ENCODE data around the gene TRRAP.

Gene TRRAP

GRCh38 chr7:98921608-98922372 is 43.5 kb downstream of the TRRAP start:
- POLR2A ChIA-PET = interaction anchor here (1.0 kb wide), 1 partner anchor 10 kb away, joined by 3 read pairs; no protein-coding TSS in a partner anchor
- Histone ChIP-seq H3K9me3 (ENCODE audit: control extremely low read depth in 1 of 5, control insufficient read depth in 4 of 5, insufficient read depth in 2 of 5, low read depth in 1 of 5, low read length in 4 of 5) (no peaks in the 10 kb centered on the region), H3K36me3 (ENCODE audit: control insufficient read depth in 4 of 4, insufficient read depth in 4 of 4, low read length in 3 of 4) (peaks cover 35 to 93% (median 72%) of the 10 kb centered on the region in 4 experiments), H3K27ac (ENCODE audit: insufficient read depth in 1 of 2, low read depth in 1 of 2, low read length in 2 of 2, poor library complexity in 1 of 2, severe bottlenecking in 2 of 2) (no peak overlapping the region), H3K27me3 (replicated peaks in 2 of 5; ENCODE audit: control insufficient read depth in 4 of 5, insufficient read depth in 5 of 5, low read length in 4 of 5) (no peaks in the 10 kb centered on the region), H3K4me3 (ENCODE audit: control insufficient read depth in 1 of 7, extremely low read depth in 1 of 7, insufficient read depth in 4 of 7, low read depth in 2 of 7, low read length in 6 of 7) (no peak overlapping the region), H3K4me1 (ENCODE audit: control extremely low read depth in 1 of 4, control insufficient read depth in 4 of 4, insufficient read depth in 4 of 4, low read length in 3 of 4) (no peaks in the 10 kb centered on the region)
- WGBS (ENCODE audit: insufficient coverage) = 98% methylated on average over 23 of the region's 25 CpGs
- no peak for DNase-seq
- CTCF ChIA-PET = no interaction called here

- WGBS (ENCODE audit: insufficient coverage) = 94% methylated on average over 6 of the region's 12 CpGs
- peaks cover 33 to 94% (median 70%) of the 10 kb centered on the region in 4 experiments for H3K36me3 ChIP-seq (ENCODE audit: control insufficient read depth in 4 of 4, insufficient read depth in 4 of 4, low read length in 3 of 4)
- H3K27me3 ChIP-seq (replicated peaks in 2 of 5; ENCODE audit: control insufficient read depth in 4 of 5, insufficient read depth in 5 of 5, low read length in 4 of 5) = no peaks in the 10 kb centered on the region
- H3K27ac ChIP-seq (ENCODE audit: insufficient read depth in 1 of 2, low read depth in 1 of 2, low read length in 2 of 2, poor library complexity in 1 of 2, severe bottlenecking in 2 of 2) = no peak overlapping the region
- CTCF ChIA-PET = no interaction called here
- POLR2A ChIA-PET = interaction anchor here (0.6 to 1.0 kb wide), 2 partner anchors 10 to 14 kb away, joined by 3 read pairs; no protein-coding TSS in a partner anchor
- H3K4me3 ChIP-seq (ENCODE audit: control insufficient read depth in 1 of 7, extremely low read depth in 1 of 7, insufficient read depth in 4 of 7, low read depth in 2 of 7, low read length in 6 of 7) = no peak overlapping the region
- no peaks in the 10 kb centered on the region for H3K9me3 ChIP-seq (ENCODE audit: control extremely low read depth in 1 of 5, control insufficient read depth in 4 of 5, insufficient read depth in 2 of 5, low read depth in 1 of 5, low read length in 4 of 5)
- no peak for DNase-seq
- H3K4me1 ChIP-seq (ENCODE audit: control extremely low read depth in 1 of 4, control insufficient read depth in 4 of 4, insufficient read depth in 4 of 4, low read length in 3 of 4) = no peaks in the 10 kb centered on the region
Measured at GRCh38 chr7:98922392-98923187, 44.3 kb downstream of the TRRAP start.

- DNase-seq = no peak
- H3K36me3 ChIP-seq (ENCODE audit: control insufficient read depth in 4 of 4, insufficient read depth in 4 of 4, low read length in 3 of 4) = peaks cover 32 to 94% (median 72%) of the 10 kb centered on the region in 4 experiments
- no peaks in the 10 kb centered on the region for H3K4me1 ChIP-seq (ENCODE audit: control extremely low read depth in 1 of 4, control insufficient read depth in 4 of 4, insufficient read depth in 4 of 4, low read length in 3 of 4)
- no peak overlapping the region for H3K27ac ChIP-seq (ENCODE audit: insufficient read depth in 1 of 2, low read depth in 1 of 2, low read length in 2 of 2, poor library complexity in 1 of 2, severe bottlenecking in 2 of 2)
- CTCF ChIA-PET = interaction anchor here (0.7 to 1.2 kb wide), 2 partner anchors 29 to 39 kb away, joined by 3 to 4 read pairs; no protein-coding TSS in a partner anchor
- H3K27me3 ChIP-seq (replicated peaks in 2 of 5; ENCODE audit: control insufficient read depth in 4 of 5, insufficient read depth in 5 of 5, low read length in 4 of 5) = no peaks in the 10 kb centered on the region
- no peaks in the 10 kb centered on the region for H3K9me3 ChIP-seq (ENCODE audit: control extremely low read depth in 1 of 5, control insufficient read depth in 4 of 5, insufficient read depth in 2 of 5, low read depth in 1 of 5, low read length in 4 of 5)
- WGBS (ENCODE audit: insufficient coverage) = 100% methylated on average over 3 of the region's 5 CpGs
- H3K4me3 ChIP-seq (ENCODE audit: control insufficient read depth in 1 of 7, extremely low read depth in 1 of 7, insufficient read depth in 4 of 7, low read depth in 2 of 7, low read length in 6 of 7) = no peak overlapping the region
- POLR2A ChIA-PET = interaction anchor here (0.6 kb wide), 2 partner anchors 15 to 833 kb away, joined by 3 read pairs; no protein-coding TSS in a partner anchor
Measured at GRCh38 chr7:98923512-98923911, 45.2 kb downstream of the TRRAP start.

GRCh38 chr7:98927125-98927524 is 48.8 kb downstream of the TRRAP start:
- peaks cover 33 to 89% (median 74%) of the 10 kb centered on the region in 4 experiments for H3K36me3 ChIP-seq (ENCODE audit: control insufficient read depth in 4 of 4, insufficient read depth in 4 of 4, low read length in 3 of 4)
- H3K4me3 ChIP-seq (ENCODE audit: control insufficient read depth in 1 of 7, extremely low read depth in 1 of 7, insufficient read depth in 4 of 7, low read depth in 2 of 7, low read length in 6 of 7) = no peak overlapping the region
- WGBS (ENCODE audit: insufficient coverage) = 99% methylated on average over 14 of the region's 15 CpGs
- no peaks in the 10 kb centered on the region for H3K4me1 ChIP-seq (ENCODE audit: control extremely low read depth in 1 of 4, control insufficient read depth in 4 of 4, insufficient read depth in 4 of 4, low read length in 3 of 4)
- H3K27me3 ChIP-seq (replicated peaks in 2 of 5; ENCODE audit: control insufficient read depth in 4 of 5, insufficient read depth in 5 of 5, low read length in 4 of 5) = no peaks in the 10 kb centered on the region
- ChIA-PET CTCF (no interaction called here), POLR2A (no interaction called here)
- no peaks in the 10 kb centered on the region for H3K9me3 ChIP-seq (ENCODE audit: control extremely low read depth in 1 of 5, control insufficient read depth in 4 of 5, insufficient read depth in 2 of 5, low read depth in 1 of 5, low read length in 4 of 5)
- no peak for DNase-seq
- no peak overlapping the region for H3K27ac ChIP-seq (ENCODE audit: insufficient read depth in 1 of 2, low read depth in 1 of 2, low read length in 2 of 2, poor library complexity in 1 of 2, severe bottlenecking in 2 of 2)

- no peaks in the 10 kb centered on the region for H3K27me3 ChIP-seq (replicated peaks in 2 of 5; ENCODE audit: control insufficient read depth in 4 of 5, insufficient read depth in 5 of 5, low read length in 4 of 5)
- H3K36me3 ChIP-seq (ENCODE audit: control insufficient read depth in 4 of 4, insufficient read depth in 4 of 4, low read length in 3 of 4) = peaks cover 41 to 93% (median 68%) of the 10 kb centered on the region in 4 experiments
- 98% methylated on average over 6 of the region's 10 CpGs for WGBS (ENCODE audit: insufficient coverage)
- ChIA-PET CTCF (interaction anchor here (0.9 kb wide), 1 partner anchor 35 kb away, joined by 3 read pairs; no protein-coding TSS in a partner anchor), POLR2A (interaction anchor here (0.9 kb wide), 1 partner anchor 23 kb away, joined by 3 read pairs; no protein-coding TSS in a partner anchor)
- H3K27ac ChIP-seq (ENCODE audit: insufficient read depth in 1 of 2, low read depth in 1 of 2, low read length in 2 of 2, poor library complexity in 1 of 2, severe bottlenecking in 2 of 2) = peak overlapping the region in 1 of 2 experiments; percentile 14
- no peak overlapping the region for H3K4me3 ChIP-seq (ENCODE audit: control insufficient read depth in 1 of 7, extremely low read depth in 1 of 7, insufficient read depth in 4 of 7, low read depth in 2 of 7, low read length in 6 of 7)
- DNase-seq = peak in 1 of 3 donors; percentile 11
- H3K4me1 ChIP-seq (ENCODE audit: control extremely low read depth in 1 of 4, control insufficient read depth in 4 of 4, insufficient read depth in 4 of 4, low read length in 3 of 4) = no peaks in the 10 kb centered on the region
- no peaks in the 10 kb centered on the region for H3K9me3 ChIP-seq (ENCODE audit: control extremely low read depth in 1 of 5, control insufficient read depth in 4 of 5, insufficient read depth in 2 of 5, low read depth in 1 of 5, low read length in 4 of 5)
Measured at GRCh38 chr7:98930464-98930863, 52.1 kb downstream of the TRRAP start.

GRCh38 chr7:98930921-98931320 is 52.6 kb downstream of the TRRAP start:
- ChIA-PET CTCF (interaction anchor here (0.9 kb wide), 1 partner anchor 35 kb away, joined by 3 read pairs; no protein-coding TSS in a partner anchor), POLR2A (interaction anchor here (0.9 kb wide), 1 partner anchor 23 kb away, joined by 3 read pairs; no protein-coding TSS in a partner anchor)
- no peaks in the 10 kb centered on the region for H3K27me3 ChIP-seq (replicated peaks in 2 of 5; ENCODE audit: control insufficient read depth in 4 of 5, insufficient read depth in 5 of 5, low read length in 4 of 5)
- no peak overlapping the region for H3K27ac ChIP-seq (ENCODE audit: insufficient read depth in 1 of 2, low read depth in 1 of 2, low read length in 2 of 2, poor library complexity in 1 of 2, severe bottlenecking in 2 of 2)
- peaks cover 37 to 93% (median 66%) of the 10 kb centered on the region in 4 experiments for H3K36me3 ChIP-seq (ENCODE audit: control insufficient read depth in 4 of 4, insufficient read depth in 4 of 4, low read length in 3 of 4)
- peak; percentile 44 to 78 (median 63) for DNase-seq
- 96% methylated on average over 3 of the region's 3 CpGs for WGBS (ENCODE audit: insufficient coverage)
- no peaks in the 10 kb centered on the region for H3K9me3 ChIP-seq (ENCODE audit: control extremely low read depth in 1 of 5, control insufficient read depth in 4 of 5, insufficient read depth in 2 of 5, low read depth in 1 of 5, low read length in 4 of 5)
- H3K4me1 ChIP-seq (ENCODE audit: control extremely low read depth in 1 of 4, control insufficient read depth in 4 of 4, insufficient read depth in 4 of 4, low read length in 3 of 4) = no peaks in the 10 kb centered on the region
- H3K4me3 ChIP-seq (ENCODE audit: control insufficient read depth in 1 of 7, extremely low read depth in 1 of 7, insufficient read depth in 4 of 7, low read depth in 2 of 7, low read length in 6 of 7) = no peak overlapping the region
